Vagina (tissue), 2 donors: ENCODE measurements around the gene ACSM2B.

ENCODE experiments used
- CTCF ChIP-seq, 3 experiments: fragments of 450-650 bp in 2 of 3; fragments of 200-600 bp in 1 of 3; sonication (generic) in 1 of 3; IDR thresholded peaks; one replicate each; pipeline ENCODE4 v1.5.1; 2017 to 2019; ENCODE audit warnings: antibody characterized with exemption in 3 of 3, mild to moderate bottlenecking in 2 of 3, moderate library complexity in 2 of 3
- POLR2A ChIP-seq, 2 donors: fragments of 450-650 bp; IDR thresholded peaks; one replicate each; pipeline ENCODE4 v1.6.1; 2017; ENCODE audit warnings: antibody characterized with exemption in 2 of 2, mild to moderate bottlenecking in 2 of 2, moderate library complexity in 2 of 2
- POLR2AphosphoS5 ChIP-seq, 2 donors: sonication (generic); formaldehyde crosslinking; IDR thresholded peaks; one replicate each; pipeline ENCODE4 v1.9.0; 2017; ENCODE audit warnings: antibody characterized with exemption in 2 of 2, mild to moderate bottlenecking in 2 of 2, low read depth in 1 of 2; ENCODE audit not compliant: insufficient read depth in 1 of 2

GRCh38 chr16:20610211-20610891, 34.2 kb upstream of the ACSM2B start:
- TF ChIP-seq CTCF (IDR thresholded peaks at IDR 0.05) (no peak), POLR2A (IDR thresholded peaks at IDR 0.05) (no peak), POLR2AphosphoS5 (IDR thresholded peaks at IDR 0.05; ENCODE audit: insufficient read depth in 1 of 2, low read depth in 1 of 2) (no peak)
